ENCODE results near the gene EXOC8.
A peak's percentile ranks its signal among the peaks of the same experiment; 100 is the strongest.

The EXOC8 gene

DNA sequence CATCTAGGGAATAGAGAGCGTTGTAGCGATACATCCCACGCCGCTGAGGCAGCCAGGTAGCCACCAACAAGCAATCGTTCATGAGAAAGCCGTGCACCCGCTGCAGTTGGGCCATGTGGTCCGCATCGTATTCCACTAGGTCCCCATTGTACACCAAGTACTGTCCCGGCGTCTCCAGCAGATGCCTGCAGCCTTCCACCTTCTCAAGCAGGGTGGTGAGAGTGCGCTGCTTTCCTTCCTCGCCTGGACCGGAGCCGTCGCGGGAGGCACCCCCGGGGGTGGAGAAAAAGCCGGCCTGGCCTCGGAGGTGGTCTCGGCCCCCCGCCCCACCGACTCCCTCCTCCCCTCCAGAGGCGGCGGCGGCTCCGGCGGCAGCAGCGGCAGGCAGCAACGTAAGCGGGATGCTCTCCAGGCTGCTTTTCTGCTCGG lies 595 bp downstream of the EXOC8 start:
- no peak for TF ChIP-seq CTCF (IDR thresholded peaks at IDR 0.05; ENCODE audit: poor library complexity, severe bottlenecking)
- Histone ChIP-seq H3K36me3 (ENCODE audit: low read depth) (peaks cover 34% of the 10 kb centered on the region), H3K27ac (ENCODE audit: poor library complexity, severe bottlenecking) (peak overlapping the region; percentile 80), H3K4me3 (ENCODE audit: severe bottlenecking) (peak overlapping the region; percentile 79), H3K4me1 (ENCODE audit: insufficient read depth, poor library complexity, severe bottlenecking) (peaks cover 26% of the 10 kb centered on the region), H3K27me3 (ENCODE audit: insufficient read depth, poor library complexity, severe bottlenecking) (no peaks in the 10 kb centered on the region), H3K9me3 (ENCODE audit: severe bottlenecking) (no peaks in the 10 kb centered on the region)
- DNase-seq (ENCODE audit: low spot score) (no peak), ATAC-seq (ENCODE audit: low read depth) (peak; percentile 11; the same call in 2 of the 3 replicates)

DNA sequence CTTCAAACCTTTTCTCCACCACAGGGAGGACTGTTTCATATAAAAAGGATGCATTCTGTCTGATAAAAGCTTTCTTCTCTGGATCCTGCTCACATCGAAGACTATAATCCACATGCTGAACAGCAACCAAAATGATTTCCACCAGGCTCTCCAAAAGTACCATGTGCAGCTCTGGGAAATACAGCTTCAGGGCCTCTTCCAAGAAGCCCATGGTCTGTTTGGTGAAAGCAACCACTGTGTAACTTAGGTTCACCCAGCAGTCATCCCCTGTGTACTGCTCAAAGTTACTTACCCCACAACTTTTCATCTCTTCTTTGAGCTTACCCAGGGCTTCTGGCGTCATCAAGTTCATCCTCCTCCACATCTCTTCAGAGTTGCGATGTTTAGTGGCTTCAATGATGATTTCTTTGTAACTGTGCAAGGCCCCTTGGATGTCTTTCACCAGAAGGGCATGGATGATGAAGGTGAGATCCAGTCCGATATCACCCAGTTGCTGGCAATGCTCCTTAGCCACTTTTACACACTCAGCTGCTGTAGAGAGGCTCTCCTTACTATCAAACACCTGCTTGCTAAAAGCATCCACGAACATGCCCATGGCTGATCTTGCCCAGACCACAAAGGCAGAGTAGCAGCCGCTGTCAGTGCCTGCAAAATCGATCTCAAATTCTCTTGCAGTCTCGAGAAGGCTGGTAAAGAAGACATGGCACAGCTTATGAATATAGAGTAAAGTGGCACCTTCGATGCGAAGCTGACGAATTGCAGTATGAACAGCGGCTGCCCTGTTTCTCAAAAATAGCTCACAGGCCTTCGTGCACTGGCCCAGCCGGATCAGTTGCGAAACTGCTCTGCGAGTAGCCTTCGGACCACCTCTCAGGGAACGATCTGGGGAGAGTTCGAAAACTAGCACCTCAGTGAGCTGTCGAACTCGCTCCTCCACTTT lies 1.7 kb downstream of the EXOC8 start:
- no peak for ATAC-seq (ENCODE audit: low read depth)
- no peaks in the 10 kb centered on the region for H3K9me3 ChIP-seq (ENCODE audit: severe bottlenecking)
- H3K4me1 ChIP-seq (ENCODE audit: insufficient read depth, poor library complexity, severe bottlenecking) = peaks cover 25% of the 10 kb centered on the region
- no peaks in the 10 kb centered on the region for H3K27me3 ChIP-seq (ENCODE audit: insufficient read depth, poor library complexity, severe bottlenecking)
- peak overlapping the region; percentile 79 for H3K4me3 ChIP-seq (ENCODE audit: severe bottlenecking)
- H3K36me3 ChIP-seq (ENCODE audit: low read depth) = peaks cover 25% of the 10 kb centered on the region
- no peak for TF ChIP-seq CTCF (IDR thresholded peaks at IDR 0.05; ENCODE audit: poor library complexity, severe bottlenecking)
- no peak for DNase-seq (ENCODE audit: low spot score)
- no peak overlapping the region for H3K27ac ChIP-seq (ENCODE audit: poor library complexity, severe bottlenecking)

DNA sequence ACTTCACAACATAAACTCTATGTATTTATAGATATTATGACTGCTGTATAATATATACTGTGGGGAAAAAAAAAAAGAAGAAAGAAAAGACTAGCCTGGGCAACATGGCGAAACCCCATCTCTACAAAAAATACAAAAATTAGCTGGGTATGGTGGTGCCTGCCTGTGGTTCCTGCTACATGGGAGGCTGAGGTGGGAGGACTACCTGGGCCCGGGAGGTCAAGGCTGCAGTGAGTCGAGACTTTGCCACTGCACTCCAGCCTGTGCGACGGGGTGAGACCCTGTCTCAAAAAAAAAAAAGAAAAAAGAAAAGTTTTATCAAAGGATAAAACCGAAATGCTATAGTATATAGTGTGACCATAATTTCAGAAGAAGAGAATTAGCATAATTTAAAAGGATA lies 2.7 kb downstream of the EXOC8 start:
- ATAC-seq (ENCODE audit: low read depth) = no peak
- peaks cover 25% of the 10 kb centered on the region for H3K36me3 ChIP-seq (ENCODE audit: low read depth)
- H3K9me3 ChIP-seq (ENCODE audit: severe bottlenecking) = no peaks in the 10 kb centered on the region
- H3K4me1 ChIP-seq (ENCODE audit: insufficient read depth, poor library complexity, severe bottlenecking) = peaks cover 17% of the 10 kb centered on the region
- H3K27ac ChIP-seq (ENCODE audit: poor library complexity, severe bottlenecking) = no peak overlapping the region
- peak overlapping the region; percentile 4 for H3K4me3 ChIP-seq (ENCODE audit: severe bottlenecking)
- no peak for DNase-seq (ENCODE audit: low spot score)
- no peaks in the 10 kb centered on the region for H3K27me3 ChIP-seq (ENCODE audit: insufficient read depth, poor library complexity, severe bottlenecking)
- TF ChIP-seq CTCF (IDR thresholded peaks at IDR 0.05; ENCODE audit: poor library complexity, severe bottlenecking) = no peak

DNA sequence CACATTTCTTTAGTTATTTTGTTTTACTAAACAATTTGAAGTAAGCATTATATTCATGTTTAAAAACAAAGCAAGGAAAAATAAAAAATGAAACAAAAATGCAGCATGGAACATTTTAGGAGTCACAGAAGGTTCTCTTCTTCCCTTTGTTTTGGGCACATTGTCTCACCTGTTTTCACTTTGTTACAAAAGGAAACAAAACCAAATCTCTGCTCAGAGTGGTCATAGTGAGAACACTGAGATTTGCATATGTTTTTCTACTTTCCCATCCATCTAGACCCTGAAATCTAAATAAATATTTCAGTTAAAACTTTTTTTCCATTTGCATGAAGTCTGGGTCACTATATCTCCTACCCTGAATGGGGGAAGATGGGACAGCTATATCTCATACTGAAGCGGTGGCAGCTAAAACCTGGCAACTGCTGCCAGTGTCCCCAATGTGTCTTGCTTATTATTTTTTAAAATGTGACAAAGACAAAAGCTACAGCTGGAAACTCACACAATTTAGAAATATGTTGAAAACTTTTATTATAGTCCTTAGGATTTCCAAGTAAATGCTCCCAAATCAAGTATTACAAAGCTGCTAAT lies 3.5 kb downstream of the EXOC8 start:
- Histone ChIP-seq H3K4me1 (ENCODE audit: insufficient read depth, poor library complexity, severe bottlenecking) (peaks cover 17% of the 10 kb centered on the region), H3K4me3 (ENCODE audit: severe bottlenecking) (peak overlapping the region; percentile 4), H3K27me3 (ENCODE audit: insufficient read depth, poor library complexity, severe bottlenecking) (no peaks in the 10 kb centered on the region), H3K27ac (ENCODE audit: poor library complexity, severe bottlenecking) (no peak overlapping the region), H3K9me3 (ENCODE audit: severe bottlenecking) (no peaks in the 10 kb centered on the region), H3K36me3 (ENCODE audit: low read depth) (peaks cover 25% of the 10 kb centered on the region)
- no peak for TF ChIP-seq CTCF (IDR thresholded peaks at IDR 0.05; ENCODE audit: poor library complexity, severe bottlenecking)
- ATAC-seq (ENCODE audit: low read depth) (no peak), DNase-seq (ENCODE audit: low spot score) (no peak)

Measured in RWPE2 (cell line).